Activated CD4-positive, CD25-positive, alpha-beta regulatory T cell treated with anti-CD3 and anti-CD28 coated beads, Interleukin-2, amount 50 U/mL, for 24 hours (primary cell): ENCODE data around the gene SIPA1L2.
"Not testable (repeated sequence)": the region's sequence is repeated elsewhere in the genome, so short reads cannot be mapped to it uniquely, and the experiment has no call there.

Experiments
- ATAC-seq, 2 donors: fragments of 150-1000 bp; cut with Tn5 transposase; one replicate each; pipeline ENCODE4 v1.10.0; 2021; ENCODE audit warnings: mild to moderate bottlenecking in 1 of 2, moderate library complexity in 1 of 2

The SIPA1L2 gene

DNA sequence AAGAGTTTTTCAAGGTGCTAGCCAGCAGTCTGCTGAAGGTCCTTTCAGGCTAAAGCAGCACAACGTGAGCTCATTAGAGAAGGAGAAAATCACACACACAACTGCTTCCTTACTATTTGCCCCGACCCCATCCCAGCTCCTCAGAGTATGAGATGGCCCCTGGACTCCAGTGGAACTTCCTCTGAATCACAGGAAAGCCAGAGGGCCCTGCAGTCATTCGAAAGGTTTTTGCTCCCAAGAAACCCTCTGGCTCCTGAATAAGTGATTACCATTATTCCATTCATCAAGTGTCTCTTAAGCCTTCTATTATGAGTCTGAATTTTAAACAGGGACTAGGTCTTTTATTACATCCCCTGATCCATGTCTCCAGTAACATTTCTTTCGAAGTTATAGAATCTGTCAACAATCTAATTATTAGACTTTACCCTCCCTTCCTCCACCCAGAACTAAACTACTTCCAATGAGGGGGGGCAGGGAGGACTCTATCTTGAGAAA lies 14.6 kb downstream of the SIPA1L2 start:
- no peak for ATAC-seq

DNA sequence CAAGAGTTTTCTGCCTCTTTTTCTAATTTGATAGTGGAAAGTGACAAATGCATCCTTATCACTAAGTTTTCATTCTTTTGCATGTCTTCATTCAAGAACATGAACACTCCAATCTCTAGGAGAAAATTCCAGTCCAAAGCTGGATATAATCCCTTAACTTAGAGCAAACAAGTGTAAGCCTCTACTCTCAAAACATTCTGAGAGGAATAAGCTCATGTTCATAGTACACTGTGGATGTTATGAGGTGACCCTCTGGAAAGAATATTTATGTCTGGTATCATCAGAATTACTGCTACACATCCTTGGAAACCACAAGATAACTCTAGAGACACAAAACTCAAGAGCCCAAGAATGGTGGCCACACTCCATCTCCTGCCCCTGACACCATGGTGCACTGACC lies 15.1 kb downstream of the SIPA1L2 start:
- no peak for ATAC-seq

DNA sequence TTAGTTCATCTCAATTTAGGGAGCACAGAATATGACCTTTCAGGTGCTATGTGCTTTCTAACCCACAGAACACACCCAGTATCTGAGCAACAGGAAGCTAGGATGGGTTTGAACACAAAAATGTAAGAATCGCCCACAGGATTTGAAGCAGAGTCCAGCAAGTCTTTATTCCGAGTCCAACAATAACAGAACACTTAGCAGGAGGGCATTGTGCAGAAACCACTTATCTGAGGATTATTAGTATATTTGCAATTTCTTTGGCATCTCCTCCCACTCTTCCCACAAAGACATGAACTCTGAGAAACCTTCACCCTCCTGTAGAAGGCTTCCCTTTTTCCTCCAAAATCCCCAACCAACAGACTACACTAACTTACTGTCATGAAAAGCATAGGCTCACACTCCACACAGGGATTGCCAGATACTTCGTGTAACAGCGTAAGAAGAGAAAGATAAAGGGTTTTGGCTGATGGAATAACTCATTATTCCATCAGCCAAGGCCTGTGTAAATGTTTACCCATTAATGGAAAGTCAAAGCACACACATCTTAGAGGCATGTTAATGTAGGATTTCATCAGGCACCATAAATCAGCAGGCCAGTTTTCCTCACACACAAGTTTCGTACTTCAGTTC lies 16.1 kb downstream of the SIPA1L2 start:
- no peak for ATAC-seq

DNA sequence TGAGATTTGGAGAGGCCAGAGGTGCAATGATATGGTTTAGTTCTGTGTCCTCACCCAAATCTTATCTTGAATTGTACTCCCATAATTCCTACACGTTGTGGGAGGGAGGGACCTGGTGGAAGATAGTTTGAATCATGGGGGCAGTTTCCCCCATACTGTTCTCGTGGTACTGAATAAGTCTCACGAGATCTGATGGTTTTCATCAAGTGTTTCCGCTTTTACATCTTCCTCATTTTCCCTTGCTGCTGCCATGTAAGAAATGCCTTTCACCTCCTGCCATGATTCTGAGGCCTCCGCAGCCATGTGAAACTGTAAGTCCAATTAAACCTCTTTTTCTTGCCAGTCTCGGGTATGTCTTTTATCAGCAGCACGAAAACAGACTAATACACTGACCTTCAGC lies 17.1 kb downstream of the SIPA1L2 start:
- not testable (repeated sequence) for ATAC-seq

DNA sequence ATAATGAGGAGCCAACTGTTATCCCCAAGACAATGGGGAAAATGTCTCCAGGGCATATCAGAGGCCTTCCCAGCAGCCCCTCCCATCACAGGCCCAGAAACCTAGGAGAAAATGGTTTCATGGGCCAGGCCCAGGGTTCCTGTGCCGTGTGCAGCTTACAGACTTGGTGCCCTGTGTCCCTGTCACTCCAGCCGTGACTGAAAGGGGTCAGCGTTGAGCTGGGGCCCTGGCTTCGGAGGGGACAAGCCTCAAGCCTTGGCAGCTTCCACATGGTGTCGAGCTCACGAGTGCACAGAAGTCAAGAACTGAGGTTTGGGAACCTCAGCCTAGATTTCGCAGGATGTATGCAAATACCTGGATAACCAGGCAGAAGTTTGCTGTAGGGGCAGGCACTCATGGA lies 18.1 kb downstream of the SIPA1L2 start:
- no peak for ATAC-seq

DNA sequence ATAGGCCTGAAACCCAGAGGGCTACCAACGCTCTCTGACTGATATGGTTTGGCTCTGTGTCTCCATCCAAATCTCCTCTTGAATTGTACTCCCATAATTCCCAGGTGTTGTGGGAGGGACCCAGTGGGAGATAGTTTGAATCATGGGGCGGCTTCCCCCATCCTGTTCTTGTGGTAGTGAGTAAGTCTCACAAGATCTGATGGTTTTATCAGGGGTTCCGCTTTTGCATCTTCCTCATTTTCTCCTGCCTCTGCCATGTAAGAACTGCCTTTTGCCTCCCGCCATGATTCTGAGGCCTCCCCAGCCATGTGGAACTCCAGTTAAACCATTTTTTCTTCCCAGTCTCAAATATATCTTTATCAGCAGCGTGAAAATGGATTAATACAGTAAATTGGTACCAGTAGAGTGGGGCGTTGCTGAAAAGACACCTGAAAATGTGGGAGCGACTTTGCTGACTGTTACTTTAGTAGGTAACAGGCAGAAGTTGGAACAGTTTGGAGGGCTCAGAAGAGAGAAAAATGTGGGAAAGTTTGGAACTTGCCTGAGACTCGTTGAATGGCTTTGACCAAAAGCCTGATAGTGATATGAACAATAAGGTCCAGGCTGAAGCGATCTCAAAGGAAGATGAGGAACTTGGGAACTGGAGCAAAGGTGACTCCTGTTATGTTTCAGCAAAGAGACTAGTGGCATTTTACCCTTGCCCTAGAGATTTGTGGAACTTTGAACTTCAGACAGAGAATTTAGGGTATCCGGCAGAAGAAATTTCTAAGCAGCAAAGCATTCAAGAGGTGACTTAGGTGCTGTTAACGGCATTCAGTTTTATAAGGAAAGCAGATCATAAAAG lies 18.8 kb downstream of the SIPA1L2 start:
- not testable (repeated sequence) for ATAC-seq

DNA sequence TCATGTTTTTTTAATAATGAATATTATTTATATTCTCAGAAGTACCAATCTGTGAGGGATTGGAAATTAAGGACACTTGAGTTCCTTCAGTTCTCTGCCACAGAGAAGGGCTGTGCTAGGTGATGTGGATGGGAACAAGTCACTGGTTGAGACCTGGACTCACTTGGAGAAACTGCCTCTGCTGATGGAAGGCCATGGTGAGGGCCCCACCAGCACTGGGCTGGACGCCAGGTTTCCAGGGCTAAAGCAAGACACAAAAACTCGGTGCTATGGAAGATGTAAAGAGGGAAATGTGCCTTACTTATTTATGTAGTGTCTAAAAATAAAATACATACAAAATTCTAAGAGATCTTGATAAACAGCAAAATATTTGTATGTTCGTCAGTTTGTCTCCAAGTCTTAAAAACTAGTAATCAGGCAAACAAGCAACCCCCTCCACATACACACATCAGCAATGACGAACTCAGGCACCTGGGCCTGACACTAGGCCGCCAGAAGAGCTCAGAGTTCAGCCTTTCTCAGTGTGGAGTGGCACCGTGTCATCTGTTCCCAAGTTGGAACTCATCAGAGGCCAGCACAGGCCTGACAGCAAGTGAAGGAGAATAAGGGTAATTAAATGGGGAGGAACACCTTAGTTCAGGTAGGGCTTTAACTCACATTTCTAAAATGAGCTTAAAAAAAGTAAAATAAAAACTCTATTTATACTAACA lies 19.6 kb downstream of the SIPA1L2 start:
- no peak for ATAC-seq

DNA sequence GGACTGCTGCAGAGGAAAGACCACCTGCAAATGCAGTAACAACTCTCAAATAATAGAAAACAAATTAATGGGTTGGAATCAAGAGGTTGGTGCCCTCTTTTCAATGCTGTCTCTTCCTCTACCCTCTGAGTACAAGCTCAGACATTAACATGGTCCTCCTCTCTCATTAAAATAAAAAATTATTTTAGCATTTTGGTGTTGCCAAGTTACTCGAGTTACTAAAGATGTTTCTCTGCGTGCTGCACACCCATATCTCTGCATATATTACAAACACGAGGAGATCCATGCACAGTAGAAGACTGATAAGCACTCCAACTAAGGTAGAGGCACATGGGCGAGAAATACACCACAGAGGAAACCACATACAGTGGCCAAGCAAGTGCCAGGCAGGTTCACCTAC lies 21.5 kb downstream of the SIPA1L2 start:
- ATAC-seq = no peak

DNA sequence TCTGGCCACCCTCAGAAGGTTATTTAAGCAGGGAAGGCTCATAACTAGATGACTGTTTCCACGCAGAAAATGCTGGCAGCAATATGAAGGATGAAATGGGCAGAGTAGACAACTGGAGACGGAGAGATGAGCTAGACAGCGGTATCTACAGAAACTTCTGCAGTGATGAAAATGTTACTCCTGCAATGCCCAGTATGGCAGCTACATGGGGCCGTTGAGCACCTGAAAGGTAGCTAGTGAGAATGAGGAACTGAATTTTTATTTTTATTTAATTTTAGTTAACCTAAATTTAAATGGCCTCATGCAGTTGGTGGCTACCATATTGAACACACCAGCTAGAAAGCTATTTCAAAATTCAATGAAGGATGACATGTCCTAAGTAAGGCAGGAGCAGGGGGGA lies 27.3 kb downstream of the SIPA1L2 start:
- no peak for ATAC-seq

DNA sequence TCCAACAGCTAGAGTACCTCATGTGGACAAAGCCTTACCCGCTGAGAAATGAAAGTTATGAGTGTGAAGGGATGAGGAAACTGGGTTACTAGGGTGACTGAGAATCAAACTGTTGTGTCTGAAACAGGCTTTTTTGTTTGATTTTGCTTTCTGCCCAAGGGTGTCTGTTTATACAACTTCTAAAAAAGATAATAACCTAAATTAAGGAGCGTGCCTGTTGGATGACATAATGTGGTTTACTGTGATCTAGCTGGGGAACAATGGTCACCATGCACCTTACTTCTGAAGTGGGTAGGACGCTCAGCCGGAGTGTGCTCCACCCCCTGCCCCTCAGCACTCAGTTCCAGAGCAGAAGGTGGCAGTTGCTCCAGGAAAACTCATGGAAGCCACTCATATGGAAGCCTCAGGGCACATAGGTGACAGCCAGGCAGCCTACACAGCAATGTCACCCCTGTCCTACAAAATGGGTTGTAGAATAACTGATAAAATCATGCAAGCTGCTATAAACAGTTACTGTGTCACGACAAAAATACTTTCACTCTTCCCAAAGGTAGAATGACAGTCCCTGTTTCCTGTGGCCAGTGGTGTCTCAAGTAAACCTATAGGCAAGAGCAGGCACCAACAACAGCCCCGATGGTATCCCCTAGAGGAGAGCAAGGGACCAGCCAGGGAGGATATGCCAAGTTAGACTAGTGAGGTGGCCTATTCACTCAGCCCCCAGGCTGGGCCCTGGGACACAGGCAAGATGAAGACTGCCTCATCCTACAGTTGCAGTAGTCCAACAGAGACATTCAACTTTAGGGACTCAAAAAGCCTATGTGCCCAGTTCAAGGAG lies 29.3 kb downstream of the SIPA1L2 start:
- no peak for ATAC-seq

DNA sequence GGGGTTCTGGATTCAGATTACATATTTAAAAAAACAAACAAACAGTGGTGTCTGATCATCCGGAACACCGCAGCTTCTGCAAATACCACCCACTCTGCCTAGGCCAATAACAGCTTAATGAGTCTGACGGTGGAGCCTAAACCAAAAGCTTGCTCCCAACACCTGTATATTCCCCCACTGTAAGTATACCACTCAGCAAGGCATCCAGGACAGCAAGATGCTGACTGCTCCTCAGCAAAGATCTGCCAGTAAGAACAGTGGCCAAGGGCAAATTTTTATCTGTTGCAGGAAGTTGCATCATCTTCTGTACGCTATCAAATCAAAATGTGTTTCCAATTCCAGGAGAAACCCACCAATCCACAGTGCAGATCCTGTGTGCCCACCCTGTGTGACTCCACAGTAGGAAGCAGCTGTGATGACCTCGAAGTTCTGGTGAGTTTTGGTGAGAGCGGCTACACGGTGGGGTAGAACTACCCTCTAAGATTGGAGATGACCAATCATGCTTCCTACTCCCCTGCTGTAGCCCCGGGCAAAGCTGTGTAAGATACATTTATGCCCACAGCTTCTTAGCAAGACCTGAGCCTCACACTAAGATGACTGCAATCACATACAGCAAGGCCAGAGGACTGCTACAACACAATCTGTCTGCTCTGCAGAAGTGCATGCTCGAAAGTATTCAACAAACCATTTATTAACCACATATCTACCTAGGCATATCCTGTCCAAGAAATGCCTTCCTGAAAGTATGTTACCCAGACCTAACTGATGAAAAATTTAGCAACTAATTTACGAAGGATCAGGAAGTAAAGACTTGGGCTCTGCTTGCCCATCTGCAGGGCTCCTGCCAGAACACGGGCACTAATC lies 30.5 kb downstream of the SIPA1L2 start:
- no peak for ATAC-seq

DNA sequence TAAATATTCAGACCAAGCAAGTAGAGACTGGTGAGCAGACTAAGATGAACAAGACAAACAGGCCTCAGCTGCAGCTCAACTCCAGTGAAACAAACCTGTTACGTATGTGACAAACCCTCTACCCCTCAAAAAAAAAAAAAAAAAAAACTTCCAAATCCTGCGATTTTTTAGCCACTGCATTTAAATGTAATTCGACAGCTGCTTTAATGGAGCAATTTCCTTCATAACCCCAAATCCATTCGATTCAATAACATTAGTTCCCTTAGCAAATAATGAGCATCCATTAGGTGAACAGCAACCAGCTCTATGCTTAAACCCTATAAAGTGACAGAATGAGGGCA lies 31.1 kb downstream of the SIPA1L2 start:
- ATAC-seq = no peak

DNA sequence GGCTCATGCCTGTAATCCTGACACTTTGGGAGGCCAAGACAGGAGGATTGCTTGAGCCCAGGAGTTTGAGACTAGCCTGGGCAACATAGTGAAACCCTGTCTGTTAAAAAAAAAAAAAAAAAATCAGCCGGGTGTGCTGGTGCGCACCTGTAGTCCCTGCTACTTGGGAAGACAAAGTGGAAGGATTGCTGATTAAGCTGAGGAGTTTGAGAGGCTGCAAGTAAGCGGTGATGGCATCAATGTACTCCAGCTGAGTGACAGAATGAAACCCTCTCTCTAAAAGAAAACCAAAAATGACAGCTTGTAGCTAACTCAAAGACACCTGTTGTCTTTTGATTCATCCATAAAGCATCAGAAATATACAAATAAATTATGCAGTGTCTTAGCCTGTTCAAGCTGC lies 31.8 kb downstream of the SIPA1L2 start:
- ATAC-seq = no peak

DNA sequence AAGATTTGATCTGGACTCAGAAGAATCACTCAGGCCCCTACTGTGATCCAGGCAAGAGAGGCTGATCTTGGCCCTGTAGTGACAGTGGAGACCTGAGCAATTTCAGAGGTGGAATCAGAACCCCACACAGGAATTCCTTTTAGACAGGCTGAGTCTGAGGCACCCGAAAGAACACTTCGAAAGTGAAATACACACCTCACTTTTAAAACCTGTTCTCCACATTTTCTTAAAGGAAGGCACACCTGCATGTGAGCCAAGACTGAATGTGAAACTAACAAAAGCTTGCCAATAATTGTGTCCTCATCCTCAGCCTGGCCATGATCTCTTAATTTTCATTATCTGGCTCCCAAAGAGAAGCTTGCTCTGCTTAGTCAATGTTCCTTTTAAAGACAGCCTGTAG lies 32.2 kb downstream of the SIPA1L2 start:
- ATAC-seq = no peak

DNA sequence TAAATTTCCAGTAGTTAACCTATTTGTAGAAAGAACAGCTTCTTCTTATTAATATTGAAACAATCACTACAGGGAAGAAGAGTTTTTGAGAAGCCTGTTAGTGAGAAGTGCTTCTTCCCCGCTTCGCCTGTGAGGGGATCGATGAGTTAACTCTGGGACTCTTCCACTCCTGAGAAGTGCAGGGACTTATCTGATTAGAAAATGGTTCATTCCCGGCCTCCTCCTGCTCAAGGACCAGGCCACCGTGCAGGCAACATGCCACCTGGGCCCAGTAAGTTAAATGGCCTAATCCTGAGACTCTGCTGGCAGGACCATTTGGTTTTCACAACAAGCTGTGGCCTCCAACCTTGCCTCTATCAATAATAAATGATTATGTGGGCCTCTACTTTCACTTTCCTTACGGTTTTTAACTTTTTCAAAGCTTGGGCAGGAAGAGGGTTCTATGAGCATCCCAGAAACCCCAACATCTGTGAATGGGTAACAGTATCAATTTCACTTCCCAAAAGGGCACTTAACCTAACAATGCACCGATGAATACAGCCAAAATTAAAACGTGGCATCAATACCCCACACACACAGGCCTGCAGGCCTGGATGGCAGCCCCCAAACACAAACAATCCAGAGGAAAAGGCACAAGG lies 33.1 kb downstream of the SIPA1L2 start:
- ATAC-seq = no peak

DNA sequence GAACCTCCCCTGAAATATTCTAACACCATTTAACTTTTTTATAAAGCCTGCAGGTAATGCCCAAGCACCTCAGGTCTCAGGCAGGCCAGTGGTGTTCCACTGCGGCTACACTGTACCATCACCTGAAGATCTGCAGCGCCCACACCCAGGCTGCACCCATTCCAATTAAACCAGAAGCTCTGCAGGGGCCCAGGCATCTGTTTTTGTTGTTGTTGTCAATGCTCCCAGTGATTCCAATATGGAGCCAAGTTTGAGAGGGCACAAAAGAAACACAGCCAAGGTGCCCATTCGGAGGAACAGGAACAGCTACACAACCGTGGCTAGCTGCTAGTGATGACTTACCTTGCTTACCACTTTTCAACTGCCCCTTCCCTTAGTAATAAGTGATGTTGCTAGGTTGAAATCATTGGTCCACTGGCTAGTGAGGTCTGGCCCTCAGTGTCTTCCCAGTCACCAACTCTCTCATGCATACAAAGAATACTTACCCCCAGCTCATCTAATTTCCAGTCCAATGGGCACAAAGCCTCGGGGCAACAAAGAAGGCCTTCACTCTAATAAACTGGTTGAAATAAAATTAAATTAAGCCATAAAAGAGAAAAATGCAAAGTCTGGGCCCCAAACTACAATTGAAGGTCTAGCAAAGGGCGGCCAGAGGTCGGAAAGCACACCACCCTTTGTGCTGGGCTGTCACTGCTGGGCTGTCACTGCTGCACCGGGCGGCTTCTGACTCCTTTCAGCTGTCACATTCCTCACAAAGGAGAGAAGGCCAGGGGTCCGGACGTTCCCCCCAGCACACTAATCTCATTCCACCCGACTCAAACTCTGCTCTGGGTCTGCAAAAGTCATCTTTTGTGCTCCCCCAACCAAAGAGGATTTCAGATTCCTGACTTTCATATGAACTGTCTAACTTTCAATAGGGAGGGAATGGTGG lies 34.9 kb downstream of the SIPA1L2 start:
- no peak for ATAC-seq

DNA sequence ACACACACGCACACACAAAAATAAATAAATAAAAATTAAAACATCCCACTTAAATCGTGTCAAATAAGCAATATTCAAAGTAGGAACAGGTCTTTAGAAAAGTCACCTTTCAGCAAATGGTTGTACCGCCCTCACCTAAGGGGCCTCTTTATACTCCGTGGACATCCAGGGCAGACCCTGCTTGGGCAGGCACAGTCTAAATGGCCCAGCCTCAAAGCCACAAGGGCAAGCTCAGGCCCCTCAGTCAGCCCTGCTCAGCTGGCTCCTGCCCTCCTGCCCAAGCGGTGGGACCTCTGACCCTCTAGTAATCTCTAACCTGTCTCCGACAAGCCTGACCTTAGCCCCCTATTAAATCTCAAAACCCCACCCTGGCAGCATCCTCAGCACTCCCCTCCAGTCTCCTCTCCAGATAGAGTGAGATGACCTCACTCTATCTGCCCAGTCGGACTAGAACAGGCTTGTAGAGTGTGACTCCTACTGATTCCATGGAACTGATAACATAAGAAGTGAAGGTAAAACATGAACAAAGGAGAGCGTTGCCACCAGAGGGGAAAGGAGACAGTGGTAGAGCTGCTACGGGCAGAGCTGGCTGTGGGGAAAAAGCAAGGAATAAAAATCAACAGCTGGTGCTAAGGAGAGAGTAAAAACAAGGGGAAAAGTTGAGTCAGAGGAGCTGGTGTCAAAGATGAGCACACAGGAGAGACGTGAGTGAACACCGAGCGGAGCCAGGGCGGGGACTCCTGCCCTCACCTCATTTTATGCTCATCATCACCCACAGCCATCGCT lies 36.0 kb downstream of the SIPA1L2 start:
- ATAC-seq = no peak

DNA sequence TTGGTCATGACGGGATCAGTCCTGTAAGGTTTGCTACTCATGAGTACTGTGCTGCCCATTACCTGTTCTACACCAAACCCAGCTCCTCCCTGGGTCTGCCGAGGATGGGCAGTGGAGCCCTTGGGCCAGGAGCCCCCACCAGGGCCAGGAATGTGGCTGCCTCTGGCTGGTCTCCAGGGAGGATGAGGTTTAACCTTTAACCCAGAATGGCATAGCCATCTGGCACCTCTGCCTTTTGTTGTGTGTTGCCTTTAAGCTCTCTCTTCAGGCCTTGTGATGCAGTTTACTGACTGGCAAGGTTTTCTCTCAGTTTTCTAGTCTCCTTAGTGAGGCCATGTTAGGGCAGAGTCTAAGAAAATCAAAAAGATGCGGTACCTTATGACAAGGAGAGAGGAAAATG lies 38.6 kb downstream of the SIPA1L2 start:
- ATAC-seq = no peak

DNA sequence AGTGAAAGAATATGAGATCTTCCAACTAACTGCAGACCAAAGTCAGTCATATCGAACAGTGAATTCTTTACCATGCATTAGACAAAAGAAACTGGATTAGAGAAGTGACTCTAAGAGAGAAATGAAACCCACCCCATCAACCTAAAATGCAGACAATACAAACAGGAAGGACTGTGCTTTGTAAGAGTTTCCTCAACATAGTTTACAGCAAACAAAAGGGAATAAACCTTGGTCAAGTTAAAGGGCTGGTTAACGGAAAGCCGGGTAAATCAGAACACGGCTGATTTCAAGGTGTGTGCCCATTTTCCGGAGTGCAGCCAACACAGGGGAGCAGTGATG lies 39.2 kb downstream of the SIPA1L2 start:
- ATAC-seq = no peak
